Glomerular visceral epithelial cell (primary cell): Measurements from ENCODE around the gene ZNF609.
A peak's percentile ranks its signal among the peaks of the same experiment; 100 is the strongest.

Source experiments
- DNase-seq: peaks from one replicate; pipeline ENCODE4 v3.0.0-alpha.2; 2016; ENCODE audit errors: extremely low spot score

The ZNF609 gene

GRCh38 chr15:64503197-64503596, 42.8 kb downstream of the ZNF609 start:
- peak; percentile 43 for DNase-seq

DNA sequence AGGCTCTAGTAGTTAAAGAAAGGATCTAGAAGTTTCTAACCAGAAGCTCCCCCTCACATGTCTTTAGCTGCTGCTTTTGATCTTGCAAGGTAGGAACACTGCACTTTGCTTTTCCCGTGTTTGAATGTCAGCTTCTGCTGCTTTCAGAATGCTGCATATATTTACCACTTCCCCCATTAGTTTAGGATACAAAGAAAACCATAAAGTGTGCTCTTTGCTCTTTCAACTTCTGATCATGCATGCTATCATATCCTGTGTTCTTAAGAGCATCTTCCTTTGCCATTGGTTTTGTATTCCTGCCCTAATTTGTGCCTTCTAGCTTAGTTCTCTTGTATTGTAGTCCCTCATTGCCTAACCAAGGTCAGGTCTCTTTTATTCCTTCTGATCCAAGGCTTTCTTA, 43.3 kb downstream of the ZNF609 start:
- no peak for DNase-seq

GRCh38 chr15:64507293-64507802, 47.0 kb downstream of the ZNF609 start:
- DNase-seq: peak; percentile 93

GRCh38 chr15:64507845-64508244, 47.5 kb downstream of the ZNF609 start:
- DNase-seq: no peak

DNA sequence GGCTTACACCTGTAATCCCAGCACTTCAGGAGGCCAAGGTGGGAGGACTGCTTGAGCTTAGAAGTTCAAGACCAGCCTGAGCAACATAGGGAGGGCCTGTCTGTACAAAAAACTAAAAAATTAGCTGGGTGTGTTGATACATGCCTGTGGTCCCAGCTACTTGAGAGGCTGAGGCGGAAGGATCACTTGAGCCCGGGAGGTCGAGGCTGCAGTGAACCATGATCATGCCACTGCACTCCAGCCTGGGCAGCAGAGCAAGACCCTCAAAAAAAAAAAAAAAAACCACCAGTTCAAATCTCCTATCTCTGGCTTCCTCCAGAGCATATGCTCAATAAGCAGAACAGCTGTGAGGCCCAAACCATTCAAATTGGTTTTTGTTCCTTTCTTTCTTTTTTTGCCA, 53.4 kb downstream of the ZNF609 start:
- no peak for DNase-seq

DNA sequence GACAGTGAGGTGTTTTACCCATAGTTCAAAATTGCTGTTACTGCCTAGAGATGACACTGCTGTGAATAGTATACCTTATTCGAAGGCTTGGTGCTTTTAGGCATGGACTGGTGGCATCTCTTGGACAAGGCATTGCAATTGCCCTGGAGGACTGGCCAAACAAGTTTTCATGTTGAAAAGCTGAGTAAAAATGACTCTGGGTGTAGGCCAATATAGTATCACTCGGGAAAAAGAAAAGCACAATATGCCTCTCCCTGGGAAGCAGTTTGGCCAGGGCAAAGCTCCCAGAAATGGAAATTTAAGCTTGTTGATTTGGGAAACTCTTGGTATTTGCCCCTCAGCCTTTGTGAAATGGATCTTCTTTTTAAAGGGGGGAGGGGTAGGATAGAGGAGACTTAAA, 54.8 kb downstream of the ZNF609 start:
- no peak for DNase-seq

DNA sequence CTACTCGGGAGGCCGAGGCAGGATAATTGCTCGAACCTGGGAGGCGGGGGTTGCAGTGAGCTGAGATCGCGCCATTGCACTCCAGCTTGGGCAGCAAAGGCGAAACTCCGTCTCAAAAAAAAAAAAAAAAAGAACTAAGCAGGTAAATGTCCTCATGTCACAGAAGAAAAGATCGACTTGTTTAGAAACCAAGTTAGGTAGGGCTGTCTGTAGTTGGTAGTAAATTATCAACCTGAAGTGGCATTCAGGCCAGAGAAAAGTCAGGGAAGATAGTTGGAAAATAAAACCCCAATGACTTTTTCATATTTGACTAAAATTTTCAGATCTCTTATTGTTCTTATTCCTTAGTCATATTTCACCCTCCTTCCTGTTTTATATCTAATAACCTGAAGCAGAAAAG, 55.4 kb downstream of the ZNF609 start:
- no peak for DNase-seq

GRCh38 chr15:64519897-64520296, 59.5 kb downstream of the ZNF609 start:
- no peak for DNase-seq

GRCh38 chr15:64521201-64521600, 60.8 kb downstream of the ZNF609 start:
- DNase-seq: no peak

- peak; percentile 50 for DNase-seq
These were observed 61.4 kb downstream of the ZNF609 start for GRCh38 chr15:64521726-64522164.

- DNase-seq: no peak
These were observed 61.9 kb downstream of the ZNF609 start for GRCh38 chr15:64522226-64522823.

DNA sequence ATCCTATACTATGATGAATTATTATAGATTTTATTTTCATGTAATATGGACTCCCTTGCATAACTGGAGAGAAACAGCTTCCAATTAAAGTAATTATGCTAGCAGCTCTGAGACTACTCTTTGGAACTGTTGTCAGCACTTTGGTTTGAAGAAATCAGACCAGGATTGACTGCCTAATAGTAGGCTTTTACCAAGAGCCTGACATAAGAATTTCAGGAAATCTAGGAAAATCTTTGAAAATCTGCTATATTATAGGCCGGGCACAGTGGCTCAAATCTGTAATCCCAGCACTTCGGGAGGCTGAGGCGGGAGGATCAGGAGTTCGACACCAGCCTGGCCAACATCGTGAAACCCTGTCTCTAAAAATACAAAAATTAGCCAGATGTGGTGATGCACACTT, 62.9 kb downstream of the ZNF609 start:
- no peak for DNase-seq

GRCh38 chr15:64524778-64525177, 64.4 kb downstream of the ZNF609 start:
- DNase-seq: no peak

DNA sequence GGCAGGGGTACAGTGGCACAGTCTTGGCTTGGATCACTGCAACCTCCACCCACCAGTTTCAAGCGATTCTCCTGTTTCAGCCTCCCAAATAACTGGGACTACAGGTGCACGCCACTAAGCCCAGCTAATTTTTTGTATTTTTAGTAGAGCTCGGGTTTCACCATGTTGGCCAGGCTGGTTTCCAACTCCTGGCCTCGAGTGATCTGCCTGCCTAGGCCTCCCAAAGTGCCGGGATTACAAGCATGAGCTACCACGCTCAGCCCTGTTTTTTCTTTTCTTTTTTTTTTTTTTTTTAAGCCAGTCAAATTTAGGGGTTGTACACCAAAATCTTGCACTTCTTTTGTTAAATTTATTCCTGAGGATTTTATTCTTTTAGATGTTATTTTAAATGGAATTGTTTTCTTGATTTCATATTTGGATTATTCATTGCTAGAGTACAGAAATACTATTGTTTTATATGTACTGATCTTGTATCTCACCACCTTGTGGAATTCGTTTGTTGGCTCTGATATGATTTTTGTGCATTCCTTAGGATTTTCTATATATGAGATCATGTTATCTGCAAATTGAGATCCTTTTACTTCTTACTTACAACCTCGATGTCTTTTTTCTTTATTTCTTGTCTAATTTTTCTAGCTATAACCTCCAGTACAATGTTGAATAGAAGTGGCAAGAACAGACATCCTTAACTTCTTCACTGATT, 65.6 kb downstream of the ZNF609 start:
- DNase-seq: no peak

DNA sequence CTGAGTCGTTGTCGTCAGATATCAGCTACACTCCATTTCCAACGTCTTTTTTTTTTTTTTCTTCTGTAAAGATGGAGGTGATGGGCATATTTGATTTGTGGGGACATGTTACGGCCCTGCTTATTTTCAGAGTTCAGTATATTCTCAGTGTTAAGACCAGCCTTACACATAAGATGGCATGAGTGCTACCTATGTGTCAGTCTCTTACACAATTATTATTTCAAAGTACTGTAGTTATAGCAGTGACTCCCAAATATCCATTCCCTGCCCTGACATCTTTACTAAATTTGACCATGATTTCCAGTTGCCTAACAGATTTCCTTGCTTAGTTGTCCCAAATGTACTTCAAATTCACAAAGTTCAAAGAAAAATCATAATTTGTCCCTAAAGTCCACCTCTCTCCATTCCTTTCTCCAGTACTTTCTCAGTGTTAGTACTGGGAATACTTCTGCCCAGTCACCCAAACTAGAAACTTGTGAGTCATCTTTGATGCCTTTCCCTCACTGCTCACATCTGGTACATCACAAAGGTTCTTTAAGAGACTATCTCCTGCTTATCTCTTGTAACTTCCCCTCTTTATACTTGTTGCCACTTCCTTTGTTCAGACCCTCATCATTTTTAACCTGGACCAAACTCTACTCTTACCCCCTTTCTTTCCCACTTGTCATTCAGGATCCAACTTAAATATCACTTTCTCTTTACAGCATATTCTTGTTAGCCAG, 67.0 kb downstream of the ZNF609 start:
- DNase-seq: peak; percentile 52

DNA sequence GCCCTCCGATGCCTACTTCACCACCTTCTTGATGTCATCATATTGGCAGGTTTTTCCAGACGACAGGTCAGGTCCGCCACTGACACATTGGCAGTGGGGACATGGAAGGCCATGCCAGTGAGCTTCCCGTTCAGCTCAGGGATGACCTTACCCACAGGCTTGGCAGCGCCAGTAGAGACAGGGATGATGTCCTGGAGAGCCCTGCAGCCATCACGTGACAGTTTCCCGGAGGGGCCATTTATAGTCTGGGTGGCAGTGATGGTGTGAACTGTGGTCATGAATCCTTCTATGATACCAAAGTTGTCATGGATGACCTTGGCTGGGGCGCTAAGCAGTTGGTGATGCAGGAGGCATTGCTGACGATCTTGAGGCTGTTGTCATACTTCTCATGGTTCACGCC, 68.5 kb downstream of the ZNF609 start:
- DNase-seq: no peak

DNA sequence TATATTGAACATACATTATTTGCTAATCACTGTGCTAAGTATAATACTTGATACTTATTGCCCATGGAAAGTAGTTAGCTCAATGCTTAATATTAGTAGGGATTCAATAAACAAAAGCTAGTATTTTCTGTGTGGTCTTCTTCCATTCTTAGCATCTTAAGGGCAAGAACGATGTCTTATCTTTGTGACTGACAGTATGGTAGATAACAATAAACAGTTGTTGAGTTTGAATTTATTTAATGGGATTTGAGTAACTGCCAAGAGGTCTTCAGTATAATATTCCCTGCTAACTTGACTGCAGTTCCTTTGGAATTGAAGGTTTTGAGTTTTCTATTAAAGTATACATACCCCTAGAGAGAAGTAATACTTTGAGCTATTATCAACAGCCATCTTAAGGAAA, 70.1 kb downstream of the ZNF609 start:
- no peak for DNase-seq

GRCh38 chr15:64530918-64531317, 70.5 kb downstream of the ZNF609 start:
- no peak for DNase-seq

DNA sequence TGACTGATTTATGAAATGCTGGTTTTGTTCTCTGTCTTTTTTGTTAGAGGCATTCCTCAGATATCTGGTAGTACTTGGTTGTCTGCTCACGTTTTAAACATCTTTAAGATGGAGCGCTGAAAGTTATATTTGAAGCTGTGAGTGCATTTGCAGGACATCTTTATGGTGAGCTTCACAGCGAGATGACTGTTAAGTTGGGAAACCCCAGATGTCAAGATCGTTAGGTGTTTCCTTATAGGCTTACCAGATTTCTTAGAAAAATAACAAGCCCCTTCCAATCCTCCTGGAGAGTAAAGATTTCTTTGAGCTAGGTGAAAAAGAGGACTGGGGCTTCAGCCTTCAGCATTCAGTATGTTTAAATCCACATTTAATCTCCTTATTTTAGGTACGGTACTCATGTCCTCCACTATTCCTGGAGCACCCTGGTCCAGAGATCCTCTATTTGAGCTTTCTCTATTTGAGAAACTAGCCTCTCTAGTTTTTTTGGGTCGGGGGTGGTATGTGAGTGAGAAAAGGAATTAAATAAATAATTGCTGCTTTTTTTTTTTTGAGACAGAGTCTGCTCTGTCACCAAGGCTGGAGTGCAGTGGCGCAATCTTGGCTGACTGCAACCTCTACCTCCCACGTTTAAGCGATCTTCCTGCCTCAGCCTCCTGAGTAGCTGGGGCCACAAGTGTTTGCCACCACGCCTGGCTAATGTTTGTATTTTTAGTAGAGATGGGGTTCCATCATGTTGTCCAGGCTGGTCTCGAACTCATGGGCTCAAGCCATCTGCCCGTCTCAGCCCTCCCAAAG, 72.3 kb downstream of the ZNF609 start:
- DNase-seq: no peak

DNA sequence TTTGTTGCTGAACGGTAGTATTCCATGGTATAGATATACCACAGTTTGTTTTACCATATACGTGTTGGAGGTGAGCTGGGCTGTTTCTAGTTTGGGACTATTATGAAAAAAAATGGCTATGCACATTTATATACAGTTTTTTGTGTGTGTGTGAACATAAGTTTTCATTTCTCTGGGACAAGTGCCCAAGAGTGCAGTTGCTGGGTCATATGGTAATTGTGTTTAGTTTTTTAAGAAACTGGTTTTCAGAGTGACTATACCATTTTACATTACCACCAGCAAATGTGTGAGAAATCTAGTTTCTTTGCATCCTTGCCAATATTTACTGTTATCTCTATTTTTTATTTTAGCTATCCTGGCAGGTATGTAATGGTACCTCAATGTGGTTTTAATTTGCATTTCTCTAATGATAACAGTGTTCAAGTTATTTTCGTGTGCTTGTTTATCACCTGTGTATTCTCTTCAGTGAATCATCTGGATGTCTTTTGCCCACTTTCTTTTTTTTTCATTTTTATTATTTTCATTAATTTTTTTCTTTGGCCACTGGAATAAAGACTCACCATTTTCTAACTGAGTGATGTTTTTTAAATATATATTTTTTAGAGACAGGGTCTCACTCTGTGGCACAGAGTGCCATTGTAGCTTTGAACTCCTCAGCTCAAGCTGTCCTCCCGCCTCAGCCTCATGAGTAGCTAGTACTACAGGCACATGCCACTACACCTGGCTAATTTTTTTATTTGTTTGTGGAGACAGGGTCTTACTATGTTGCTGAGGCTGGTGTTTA, 75.3 kb downstream of the ZNF609 start:
- no peak for DNase-seq

DNA sequence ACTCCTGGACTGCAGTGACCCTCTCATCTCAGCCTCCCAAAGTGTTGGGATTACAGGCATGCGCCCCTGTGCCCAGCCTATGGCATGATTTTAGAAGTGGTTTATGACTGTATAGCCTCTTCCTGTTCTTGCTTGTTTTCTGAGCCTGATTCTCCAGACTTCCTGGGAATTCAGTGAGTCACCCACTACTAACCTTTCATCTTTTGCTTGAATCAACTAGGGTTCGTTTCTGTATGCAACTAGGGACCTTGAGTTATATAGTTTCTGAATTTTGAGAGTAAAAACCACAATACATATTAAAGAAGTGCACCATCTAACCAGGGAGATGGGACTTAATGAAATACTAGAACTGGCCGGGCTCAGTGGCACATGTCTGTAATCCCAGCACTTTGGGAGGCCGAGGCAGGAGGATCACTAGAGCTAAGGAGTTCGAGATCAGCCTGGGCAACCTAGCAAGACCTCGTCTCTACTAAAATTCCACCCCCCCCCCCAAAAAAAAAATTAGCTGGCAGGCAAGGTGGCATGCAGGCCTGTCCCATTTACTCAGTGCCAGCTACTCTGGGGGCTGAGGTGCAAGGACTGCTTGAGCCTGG, 76.0 kb downstream of the ZNF609 start:
- DNase-seq: peak; percentile 71
